Measurements from ENCODE around the gene CPNE6. TPM values are rescaled to one million over a fixed set of nuclear protein-coding genes. Genes with fewer than 3 reads are reported as not detected.
"Not testable (repeated sequence)": the region's sequence is repeated elsewhere in the genome, so short reads cannot be mapped to it uniquely, and the experiment has no call there.

CPNE6 gene
- total and polyA plus RNA-seq, 8 donors: 0.07 TPM; not detected in 7

GRCh38 chr14:24102357-24103048 lies 31.1 kb downstream of the CPNE6 start:
- intact Hi-C loops (cut with DNase I): no loop called here
- H3K27me3 ChIP-seq: no peaks in the 10 kb centered on the region
- H3K9me3 ChIP-seq: no peaks in the 10 kb centered on the region
- no peaks in the 10 kb centered on the region for H3K36me3 ChIP-seq
- FAIRE-seq (no peak), ATAC-seq (no peak), DNase-seq (no peak)
- 73 to 77% methylated on average over 7 of the region's 7 CpGs for WGBS, 2 donors
- peaks cover 4 to 11% (median 6%) of the 10 kb centered on the region in 3 donors for H3K4me1 ChIP-seq
- TF ChIP-seq, protein P1, sequence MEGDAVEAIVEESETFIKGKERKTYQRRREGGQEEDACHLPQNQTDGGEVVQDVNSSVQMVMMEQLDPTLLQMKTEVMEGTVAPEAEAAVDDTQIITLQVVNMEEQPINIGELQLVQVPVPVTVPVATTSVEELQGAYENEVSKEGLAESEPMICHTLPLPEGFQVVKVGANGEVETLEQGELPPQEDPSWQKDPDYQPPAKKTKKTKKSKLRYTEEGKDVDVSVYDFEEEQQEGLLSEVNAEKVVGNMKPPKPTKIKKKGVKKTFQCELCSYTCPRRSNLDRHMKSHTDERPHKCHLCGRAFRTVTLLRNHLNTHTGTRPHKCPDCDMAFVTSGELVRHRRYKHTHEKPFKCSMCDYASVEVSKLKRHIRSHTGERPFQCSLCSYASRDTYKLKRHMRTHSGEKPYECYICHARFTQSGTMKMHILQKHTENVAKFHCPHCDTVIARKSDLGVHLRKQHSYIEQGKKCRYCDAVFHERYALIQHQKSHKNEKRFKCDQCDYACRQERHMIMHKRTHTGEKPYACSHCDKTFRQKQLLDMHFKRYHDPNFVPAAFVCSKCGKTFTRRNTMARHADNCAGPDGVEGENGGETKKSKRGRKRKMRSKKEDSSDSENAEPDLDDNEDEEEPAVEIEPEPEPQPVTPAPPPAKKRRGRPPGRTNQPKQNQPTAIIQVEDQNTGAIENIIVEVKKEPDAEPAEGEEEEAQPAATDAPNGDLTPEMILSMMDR (IDR thresholded peaks at IDR 0.05): no peak
- no peak overlapping the region for H3K4me3 ChIP-seq
- no peak overlapping the region for H3K27ac ChIP-seq

GRCh38 chr14:24103451-24103850 lies 32.1 kb downstream of the CPNE6 start:
- 93 to 95% methylated on average over 13 of the region's 13 CpGs for WGBS, 2 donors
- Histone ChIP-seq H3K27me3 (no peaks in the 10 kb centered on the region), H3K27ac (no peak overlapping the region), H3K36me3 (no peaks in the 10 kb centered on the region), H3K4me1 (peaks cover 4 to 11% (median 5%) of the 10 kb centered on the region in 3 donors), H3K4me3 (no peak overlapping the region), H3K9me3 (no peaks in the 10 kb centered on the region)
- peak in 1 of 6 donors; percentile 55 for DNase-seq
- intact Hi-C loops (cut with DNase I): no loop called here
- TF ChIP-seq, protein P1 (IDR thresholded peaks at IDR 0.05): no peak
- no peak for FAIRE-seq
- no peak for ATAC-seq

GRCh38 chr14:24105609-24106239 lies 34.4 kb downstream of the CPNE6 start:
- not testable (repeated sequence) for H3K27ac ChIP-seq

GRCh38 chr14:24106672-24107271 lies 35.4 kb downstream of the CPNE6 start:
- Histone ChIP-seq H3K4me1 (peaks cover 3 to 23% (median 16%) of the 10 kb centered on the region in 3 donors), H3K27me3 (no peaks in the 10 kb centered on the region), H3K4me3 (no peak overlapping the region), H3K36me3 (no peaks in the 10 kb centered on the region), H3K27ac (no peak overlapping the region), H3K9me3 (no peaks in the 10 kb centered on the region)
- TF ChIP-seq, protein P1 (IDR thresholded peaks at IDR 0.05): no peak
- DNase-seq (no peak), ATAC-seq (peak in 1 of 4 donors; percentile 10), FAIRE-seq (no peak)
- 71 to 77% methylated on average over 4 of the region's 4 CpGs for WGBS, 2 donors
- intact Hi-C loops (cut with DNase I): no loop called here

More at GRCh38 chr14:24105609-24106239, 34.4 kb downstream of the CPNE6 start:
- ATAC-seq; DNase-seq; H3K36me3 ChIP-seq; H3K9me3 ChIP-seq; intact Hi-C loops (cut with DNase I); FAIRE-seq; H3K4me3 ChIP-seq; H3K27me3 ChIP-seq: not testable (repeated sequence)
- 90 to 91% methylated on average over 8 of the region's 8 CpGs for WGBS, 2 donors
- peaks cover 3 to 19% (median 11%) of the 10 kb centered on the region in 3 donors for H3K4me1 ChIP-seq

DNA sequence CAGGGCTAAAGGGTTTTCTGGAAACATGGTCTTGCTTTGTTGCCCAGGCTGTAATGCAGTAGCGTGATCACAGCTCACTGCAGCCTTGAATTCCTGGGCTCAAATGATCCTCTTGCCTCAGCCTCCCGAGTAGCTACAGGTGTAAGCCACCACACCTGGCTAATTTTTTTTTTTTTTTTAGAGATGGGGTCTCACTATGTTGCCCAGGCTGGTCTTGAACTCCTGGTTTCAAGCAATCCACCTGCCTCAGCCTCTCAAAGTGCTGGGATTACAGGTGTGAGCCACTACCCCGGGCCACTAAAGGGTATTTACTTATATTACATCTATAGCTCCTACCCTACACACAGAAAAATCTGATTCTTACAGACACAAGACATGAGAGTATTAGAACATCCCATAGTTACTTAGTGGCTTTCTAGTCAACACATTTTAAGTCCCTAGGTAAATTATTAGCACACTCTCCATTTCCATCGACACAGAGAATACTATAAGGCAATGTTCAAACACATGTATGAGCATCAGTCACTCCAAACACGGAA lies 37.0 kb downstream of the CPNE6 start:
- 30% methylated on average over 5 of the region's 5 CpGs for WGBS, 2 donors
- Histone ChIP-seq H3K27ac (peak overlapping the region in 2 of 4 donors; percentile 72 to 80), H3K9me3 (no peaks in the 10 kb centered on the region), H3K36me3 (no peaks in the 10 kb centered on the region), H3K27me3 (no peaks in the 10 kb centered on the region), H3K4me1 (peaks cover 3 to 25% (median 16%) of the 10 kb centered on the region in 3 donors), H3K4me3 (no peak overlapping the region)
- DNase-seq (no peak), FAIRE-seq (no peak), ATAC-seq (peak in 1 of 4 donors; percentile 11)
- intact Hi-C loops (cut with DNase I): no loop called here
- TF ChIP-seq, protein P1 (IDR thresholded peaks at IDR 0.05): no peak

All from pancreas (tissue), 10 donors.